Activated CD4-positive, CD25-positive, alpha-beta regulatory T cell (primary cell): Measurements from ENCODE around the gene SPATS2L.

Experiments used
- DNase-seq, 4 experiments: peaks; one replicate each; lab custom pipeline; 2025; lab: John Stamatoyannopoulos, UW

SPATS2L gene

GRCh38 chr2:200506679-200507078, 200.2 kb downstream of the SPATS2L start:
- DNase-seq = no peak

- no peak for DNase-seq
Observed at GRCh38 chr2:200507179-200507578, 200.7 kb downstream of the SPATS2L start.

- peak in 1 of 4 experiments; percentile 1 for DNase-seq
Observed at GRCh38 chr2:200509235-200509611, 202.7 kb downstream of the SPATS2L start.

GRCh38 chr2:200509612-200510433, 203.3 kb downstream of the SPATS2L start, which contains the start of gene KCTD18:
TSS of gene KCTD18 (minus strand) at chr2:200510068. CDS start at chr2:200507016, 3,052 bp downstream.
- peak; percentile 82 to 90 (median 86) for DNase-seq

GRCh38 chr2:200515155-200515554, 208.7 kb downstream of the SPATS2L start:
- no peak for DNase-seq

GRCh38 chr2:200523158-200523557, 216.7 kb downstream of the SPATS2L start:
- no peak for DNase-seq

- DNase-seq = no peak
Observed at GRCh38 chr2:200523604-200524003, 217.1 kb downstream of the SPATS2L start.

GRCh38 chr2:200525066-200525465, 218.6 kb downstream of the SPATS2L start:
- no peak for DNase-seq

GRCh38 chr2:200525551-200525881, 219.0 kb downstream of the SPATS2L start:
- DNase-seq = no peak

GRCh38 chr2:200525882-200526651, 219.6 kb downstream of the SPATS2L start, which contains the start of gene SGO2:
TSS of gene SGO2 (plus strand) at chr2:200526207. CDS start at chr2:200532976, 6,769 bp downstream.
- peak; percentile 81 to 94 (median 88) for DNase-seq

- DNase-seq = no peak
Observed at GRCh38 chr2:200528228-200528627, 221.7 kb downstream of the SPATS2L start.
